Progenitor cell of endocrine pancreas (in vitro differentiated cells): Measurements from ENCODE around the gene SLC16A12. TPM values are rescaled to one million over a fixed set of nuclear protein-coding genes. Genes with fewer than 3 reads are reported as not detected.

Experiments
- DNase-seq: peaks from one replicate; pipeline ENCODE4 v3.0.0; 2021; ENCODE audit warnings: low spot score; ENCODE audit not compliant: unreplicated experiment
- H3K27ac Mint-ChIP-seq: 2 replicates; pipeline ENCODE4 v1.8.0; 2021; ENCODE audit warnings: mild to moderate bottlenecking, moderate library complexity, mixed read lengths
- H3K27me3 Mint-ChIP-seq: 2 replicates; pipeline ENCODE4 v1.8.0; 2021; ENCODE audit warnings: mixed read lengths
- H3K36me3 Mint-ChIP-seq: 2 replicates; pipeline ENCODE4 v1.8.0; 2022; ENCODE audit warnings: mixed read lengths; ENCODE audit not compliant: insufficient read depth
- H3K4me1 Mint-ChIP-seq: 2 replicates; pipeline ENCODE4 v1.8.0; 2021; ENCODE audit warnings: low read depth, mixed read lengths
- H3K4me3 Mint-ChIP-seq: 2 replicates; pipeline ENCODE4 v1.8.0; 2021; ENCODE audit warnings: low read depth, mild to moderate bottlenecking, moderate library complexity, mixed read lengths
- H3K9me3 Mint-ChIP-seq: 2 replicates; pipeline ENCODE4 v1.8.0; 2021; ENCODE audit warnings: low read depth, mixed read lengths
- total RNA-seq: library from RNA; stranded (reverse); gene quantifications from 2 replicates; pipeline ENCODE4 v1.2.1, GENCODE V29; 2021
- TF ChIP-seq, protein P1 (sequence below): fragments of 200-600 bp; sonication (generic); IDR thresholded peaks from one replicate; pipeline ENCODE4 v1.5.0; 2021; ENCODE audit warnings: antibody characterized with exemption, mild to moderate bottlenecking; ENCODE audit not compliant: unreplicated experiment

SLC16A12 gene
- total RNA-seq, 1 donor from 2014 or later, result 16.1 TPM

DNA sequence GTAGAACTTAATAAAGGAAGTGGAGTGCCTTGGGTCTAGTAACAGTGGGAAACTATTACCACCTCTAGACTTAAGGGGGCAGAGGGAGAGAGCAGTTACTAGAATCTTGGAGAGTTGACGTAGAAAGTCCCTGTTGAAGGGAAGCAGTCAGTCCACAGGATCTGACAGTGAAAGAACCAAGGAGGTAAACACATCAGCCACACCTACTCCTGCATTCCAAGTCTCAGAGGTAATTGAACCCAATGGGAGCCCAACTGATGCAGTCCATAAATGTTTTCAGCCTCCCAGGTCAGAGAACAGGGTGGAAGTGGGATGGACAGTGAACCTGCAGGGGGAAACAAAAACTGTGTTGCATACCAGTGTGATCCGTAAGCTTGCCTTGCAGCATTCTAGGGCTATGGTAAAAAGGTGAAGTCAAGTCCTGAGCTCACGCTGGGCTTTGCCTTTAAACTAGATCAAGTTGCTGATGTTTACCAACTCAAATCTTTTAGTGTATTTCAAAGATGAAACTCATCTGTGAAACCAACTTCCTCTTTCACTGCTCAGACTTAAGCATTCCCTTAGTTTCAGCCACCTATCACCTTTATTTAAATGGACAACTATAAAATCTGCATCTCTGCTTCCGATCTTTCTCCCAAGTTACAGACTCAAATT, 57.2 kb downstream of the SLC16A12 start:
- no peaks in the 10 kb centered on the region for H3K9me3 Mint-ChIP-seq
- no peak for DNase-seq
- H3K4me1 Mint-ChIP-seq, result peaks cover 45% of the 10 kb centered on the region
- no peaks in the 10 kb centered on the region for H3K27me3 Mint-ChIP-seq
- TF ChIP-seq, protein P1, sequence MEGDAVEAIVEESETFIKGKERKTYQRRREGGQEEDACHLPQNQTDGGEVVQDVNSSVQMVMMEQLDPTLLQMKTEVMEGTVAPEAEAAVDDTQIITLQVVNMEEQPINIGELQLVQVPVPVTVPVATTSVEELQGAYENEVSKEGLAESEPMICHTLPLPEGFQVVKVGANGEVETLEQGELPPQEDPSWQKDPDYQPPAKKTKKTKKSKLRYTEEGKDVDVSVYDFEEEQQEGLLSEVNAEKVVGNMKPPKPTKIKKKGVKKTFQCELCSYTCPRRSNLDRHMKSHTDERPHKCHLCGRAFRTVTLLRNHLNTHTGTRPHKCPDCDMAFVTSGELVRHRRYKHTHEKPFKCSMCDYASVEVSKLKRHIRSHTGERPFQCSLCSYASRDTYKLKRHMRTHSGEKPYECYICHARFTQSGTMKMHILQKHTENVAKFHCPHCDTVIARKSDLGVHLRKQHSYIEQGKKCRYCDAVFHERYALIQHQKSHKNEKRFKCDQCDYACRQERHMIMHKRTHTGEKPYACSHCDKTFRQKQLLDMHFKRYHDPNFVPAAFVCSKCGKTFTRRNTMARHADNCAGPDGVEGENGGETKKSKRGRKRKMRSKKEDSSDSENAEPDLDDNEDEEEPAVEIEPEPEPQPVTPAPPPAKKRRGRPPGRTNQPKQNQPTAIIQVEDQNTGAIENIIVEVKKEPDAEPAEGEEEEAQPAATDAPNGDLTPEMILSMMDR, result no peak
- peaks cover 3% of the 10 kb centered on the region for H3K36me3 Mint-ChIP-seq
- no peak overlapping the region for H3K4me3 Mint-ChIP-seq
- H3K27ac Mint-ChIP-seq, result peak overlapping the region; percentile 20

DNA sequence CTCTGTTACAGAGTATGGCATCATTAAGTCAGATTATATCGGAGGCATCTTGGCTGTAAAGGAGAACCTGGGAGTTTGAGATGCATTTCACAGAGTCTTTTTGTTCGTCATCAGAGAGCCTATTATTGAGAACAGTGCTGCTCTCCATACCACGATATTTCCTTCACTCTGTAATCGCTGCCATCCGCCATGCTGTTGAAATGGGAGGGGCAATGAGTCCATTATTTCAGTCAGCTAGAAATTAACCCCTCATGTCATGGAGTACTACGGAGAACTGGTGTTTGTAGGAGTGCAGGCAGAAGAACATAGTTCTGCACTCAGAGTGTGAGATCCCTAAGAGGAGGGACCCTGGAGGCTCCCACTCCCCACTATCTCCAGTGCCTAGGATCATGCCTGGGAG, 59.2 kb downstream of the SLC16A12 start:
- Mint-ChIP-seq H3K36me3 (peaks cover 3% of the 10 kb centered on the region), H3K4me3 (no peak overlapping the region), H3K27ac (peak overlapping the region; percentile 87), H3K4me1 (peaks cover 45% of the 10 kb centered on the region), H3K27me3 (no peaks in the 10 kb centered on the region), H3K9me3 (no peaks in the 10 kb centered on the region)
- TF ChIP-seq, protein P1, result no peak
- DNase-seq, result no peak

DNA sequence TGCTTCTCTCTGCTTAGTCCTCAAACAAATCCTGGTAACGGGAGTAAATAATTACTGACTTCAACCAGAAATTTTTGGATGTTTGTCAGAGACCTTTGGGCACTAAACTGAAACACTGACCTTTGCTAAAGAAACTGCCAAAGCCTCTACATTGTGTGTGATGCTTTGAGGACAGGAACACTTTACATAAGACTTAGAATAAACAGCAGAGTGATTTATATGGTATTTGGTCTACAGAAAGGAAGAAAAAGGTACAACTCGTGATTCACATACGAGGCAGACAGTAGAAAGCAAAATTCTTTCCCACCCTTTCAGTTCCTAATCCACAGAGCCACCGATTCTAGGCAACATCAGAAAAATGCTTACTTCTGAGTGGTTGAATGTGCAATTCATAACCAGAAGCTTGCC, 59.8 kb downstream of the SLC16A12 start:
- H3K27me3 Mint-ChIP-seq, result no peaks in the 10 kb centered on the region
- no peak overlapping the region for H3K27ac Mint-ChIP-seq
- H3K4me3 Mint-ChIP-seq, result no peak overlapping the region
- DNase-seq, result no peak
- peaks cover 50% of the 10 kb centered on the region for H3K4me1 Mint-ChIP-seq
- no peaks in the 10 kb centered on the region for H3K9me3 Mint-ChIP-seq
- TF ChIP-seq, protein P1, result no peak
- H3K36me3 Mint-ChIP-seq, result peaks cover 3% of the 10 kb centered on the region

DNA sequence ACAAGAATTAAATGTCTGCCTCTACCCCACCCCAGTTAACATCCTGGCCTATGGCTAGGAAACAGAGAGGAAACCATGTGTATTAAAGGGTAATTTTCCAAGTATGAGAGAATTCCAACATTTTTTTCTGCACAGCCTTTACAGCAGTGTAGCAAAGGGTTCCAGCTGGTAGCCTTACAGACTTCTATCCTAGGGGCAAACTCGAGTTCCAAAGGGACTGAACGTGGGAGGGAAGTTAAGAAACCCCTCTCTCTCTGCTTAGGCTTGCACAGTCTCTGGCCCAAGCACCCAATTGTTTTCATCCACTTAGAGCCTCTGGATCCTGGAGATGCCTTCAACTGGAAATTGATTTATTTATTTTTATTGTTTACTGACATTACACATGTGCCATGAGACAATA, 60.3 kb downstream of the SLC16A12 start:
- Mint-ChIP-seq H3K27me3 (no peaks in the 10 kb centered on the region), H3K4me3 (no peak overlapping the region), H3K36me3 (peaks cover 3% of the 10 kb centered on the region), H3K27ac (no peak overlapping the region), H3K9me3 (no peaks in the 10 kb centered on the region), H3K4me1 (peaks cover 50% of the 10 kb centered on the region)
- TF ChIP-seq, protein P1, result no peak
- DNase-seq, result no peak

DNA sequence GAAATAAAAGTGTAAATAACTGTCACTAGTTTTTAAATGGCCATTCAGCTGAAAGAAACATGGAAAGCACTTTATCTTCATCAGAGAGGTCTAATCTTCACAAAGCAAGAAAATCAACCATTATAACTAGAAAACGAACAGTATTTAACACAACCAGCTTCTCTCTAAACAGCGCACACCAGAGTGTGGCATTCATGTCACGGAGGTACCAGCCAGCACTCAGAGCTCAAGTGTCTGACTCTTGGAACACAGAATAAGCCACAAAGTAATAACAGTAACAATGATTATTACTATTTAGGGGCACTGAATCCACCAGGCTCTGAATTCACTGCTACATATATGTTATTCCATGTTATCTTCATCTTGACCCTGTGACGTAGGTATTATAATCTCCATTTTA, 60.9 kb downstream of the SLC16A12 start:
- Mint-ChIP-seq H3K4me1 (peaks cover 50% of the 10 kb centered on the region), H3K4me3 (no peak overlapping the region), H3K9me3 (no peaks in the 10 kb centered on the region), H3K27ac (peak overlapping the region; percentile 4), H3K27me3 (no peaks in the 10 kb centered on the region), H3K36me3 (peaks cover 3% of the 10 kb centered on the region)
- no peak for DNase-seq
- TF ChIP-seq, protein P1, result no peak
